Lower leg skin (tissue), 4 donors: ENCODE measurements around the gene FAM124A. TPM values are rescaled to one million over a fixed set of nuclear protein-coding genes. Genes with fewer than 3 reads are reported as not detected.

ENCODE experiments used
- DNase-seq, 2 donors: peaks; one replicate each; pipeline ENCODE4 v3.0.0-alpha.2; 2019; ENCODE audit warnings: low spot score in 2 of 2
- H3K4me3 ChIP-seq: fragments of 200-600 bp; sonication (generic); 2 replicates; pipeline ENCODE4 v1.5.1; 2017; ENCODE audit warnings: mild to moderate bottlenecking, low read depth; ENCODE audit not compliant: poor library complexity, severe bottlenecking
- POLR2A ChIP-seq, 2 donors: fragments of 450-650 bp; IDR thresholded peaks; one replicate each; pipeline ENCODE4 v1.6.1; 2016 to 2017; ENCODE audit warnings: antibody characterized with exemption in 2 of 2, mild to moderate bottlenecking in 1 of 2, moderate library complexity in 1 of 2
- WGBS, 2 donors: methylation state at CpG; one replicate each; pipeline ENCODE4 v1.1.5; 2018; 5-methylcytosine and 5-hydroxymethylcytosine counted together
- intact Hi-C: fragments of 100-400 bp; cut with DNase I; formaldehyde crosslinking; loops from one replicate; pipeline ENCODE4 v1.15.0; 2023; ENCODE audit warnings: low total_unique reads
- total RNA-seq, 4 donors: library from RNA; depleted of rRNA; stranded (reverse); fragments of >200 nt; gene quantifications; one replicate each; pipeline ENCODE4 v1.1.0, GENCODE V29; 2016
- TF ChIP-seq, protein P1 (sequence below), 3 donors: fragments of 450-650 bp; IDR thresholded peaks; one replicate each; pipeline ENCODE4 v1.5.1; 2016; ENCODE audit warnings: antibody characterized with exemption in 3 of 3, mild to moderate bottlenecking in 3 of 3, moderate library complexity in 2 of 3

Gene FAM124A
- total RNA-seq, 4 donors from 2014 or later: 0.30 to 5.0 (median 2.1) TPM

DNA sequence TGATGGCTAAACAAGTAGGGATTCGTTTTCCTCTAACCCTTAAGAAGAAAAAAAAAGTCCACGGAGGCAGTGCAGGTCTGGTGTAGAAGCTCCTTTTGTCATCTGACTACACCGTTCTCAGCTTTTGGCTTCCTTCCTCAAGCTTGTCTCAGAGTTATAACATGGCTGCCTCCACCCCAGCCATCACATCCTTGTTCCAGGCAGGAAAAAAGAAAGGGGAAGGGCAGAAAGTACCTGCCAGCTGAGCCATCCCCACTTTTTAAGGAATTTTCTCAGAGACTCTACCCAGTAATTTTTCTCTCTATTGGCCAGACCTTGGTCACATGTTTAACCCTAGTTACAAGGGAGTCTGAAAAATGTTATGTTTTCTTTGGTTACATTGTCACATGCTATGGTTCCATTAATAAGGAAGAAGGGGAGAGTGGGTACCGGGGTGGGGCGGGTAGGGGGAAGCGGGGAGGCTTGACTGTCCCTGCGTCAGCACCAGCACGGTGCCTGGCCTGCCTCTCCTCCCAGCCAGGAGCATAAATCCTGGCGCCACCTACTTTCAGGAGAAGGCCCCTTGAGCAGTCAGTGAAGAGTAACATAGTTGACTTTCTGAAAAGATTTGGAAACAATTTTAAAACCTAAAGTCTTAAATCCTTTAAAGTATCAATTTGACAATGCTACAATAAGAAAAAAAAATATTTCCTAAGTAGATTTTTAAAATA, 11.1 kb downstream of the FAM124A start:
- H3K4me3 ChIP-seq: no peak overlapping the region
- intact Hi-C loops: no loop called here
- TF ChIP-seq POLR2A (IDR thresholded peaks at IDR 0.05): no peak
- TF ChIP-seq, protein P1, sequence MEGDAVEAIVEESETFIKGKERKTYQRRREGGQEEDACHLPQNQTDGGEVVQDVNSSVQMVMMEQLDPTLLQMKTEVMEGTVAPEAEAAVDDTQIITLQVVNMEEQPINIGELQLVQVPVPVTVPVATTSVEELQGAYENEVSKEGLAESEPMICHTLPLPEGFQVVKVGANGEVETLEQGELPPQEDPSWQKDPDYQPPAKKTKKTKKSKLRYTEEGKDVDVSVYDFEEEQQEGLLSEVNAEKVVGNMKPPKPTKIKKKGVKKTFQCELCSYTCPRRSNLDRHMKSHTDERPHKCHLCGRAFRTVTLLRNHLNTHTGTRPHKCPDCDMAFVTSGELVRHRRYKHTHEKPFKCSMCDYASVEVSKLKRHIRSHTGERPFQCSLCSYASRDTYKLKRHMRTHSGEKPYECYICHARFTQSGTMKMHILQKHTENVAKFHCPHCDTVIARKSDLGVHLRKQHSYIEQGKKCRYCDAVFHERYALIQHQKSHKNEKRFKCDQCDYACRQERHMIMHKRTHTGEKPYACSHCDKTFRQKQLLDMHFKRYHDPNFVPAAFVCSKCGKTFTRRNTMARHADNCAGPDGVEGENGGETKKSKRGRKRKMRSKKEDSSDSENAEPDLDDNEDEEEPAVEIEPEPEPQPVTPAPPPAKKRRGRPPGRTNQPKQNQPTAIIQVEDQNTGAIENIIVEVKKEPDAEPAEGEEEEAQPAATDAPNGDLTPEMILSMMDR (IDR thresholded peaks at IDR 0.05): no peak
- 91 to 92% methylated on average over 9 of the region's 9 CpGs for WGBS, 2 donors
- DNase-seq: no peak

GRCh38 chr13:51234676-51235075, 12.5 kb downstream of the FAM124A start:
- TF ChIP-seq POLR2A (IDR thresholded peaks at IDR 0.05): no peak
- TF ChIP-seq, protein P1 (IDR thresholded peaks at IDR 0.05): no peak
- DNase-seq: no peak
- intact Hi-C loops: no loop called here
- no peak overlapping the region for H3K4me3 ChIP-seq
- 68 to 78% methylated on average over 10 of the region's 10 CpGs for WGBS, 2 donors

DNA sequence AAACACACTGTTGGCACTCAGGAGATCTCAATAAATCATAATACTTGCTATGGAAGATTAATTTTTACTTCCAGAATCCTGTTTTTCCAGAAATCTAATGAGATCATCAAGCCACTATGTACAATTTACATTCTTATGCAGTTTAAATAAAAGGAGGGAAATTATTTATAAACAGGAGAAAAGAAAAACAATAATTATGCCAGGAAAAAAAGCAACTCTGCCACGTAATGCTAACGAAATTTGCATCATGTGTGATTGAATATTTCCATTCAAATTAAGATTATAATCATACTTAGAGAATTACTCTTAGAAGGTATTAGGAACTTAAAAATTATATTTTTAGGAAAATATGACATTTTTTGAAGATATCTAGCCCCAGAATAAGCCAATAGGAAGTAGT, 13.0 kb downstream of the FAM124A start:
- no peak for DNase-seq
- intact Hi-C loops: no loop called here
- H3K4me3 ChIP-seq: no peak overlapping the region
- 51 to 62% methylated on average over 2 of the region's 2 CpGs for WGBS, 2 donors
- no peak for TF ChIP-seq POLR2A (IDR thresholded peaks at IDR 0.05)
- TF ChIP-seq, protein P1 (IDR thresholded peaks at IDR 0.05): no peak

GRCh38 chr13:51235756-51236490, 13.7 kb downstream of the FAM124A start:
- no peak for TF ChIP-seq POLR2A (IDR thresholded peaks at IDR 0.05)
- TF ChIP-seq, protein P1 (IDR thresholded peaks at IDR 0.05): no peak
- H3K4me3 ChIP-seq: no peak overlapping the region
- DNase-seq: no peak
- intact Hi-C loops: no loop called here
- WGBS, 2 donors: 72 to 74% methylated on average over 4 of the region's 4 CpGs

DNA sequence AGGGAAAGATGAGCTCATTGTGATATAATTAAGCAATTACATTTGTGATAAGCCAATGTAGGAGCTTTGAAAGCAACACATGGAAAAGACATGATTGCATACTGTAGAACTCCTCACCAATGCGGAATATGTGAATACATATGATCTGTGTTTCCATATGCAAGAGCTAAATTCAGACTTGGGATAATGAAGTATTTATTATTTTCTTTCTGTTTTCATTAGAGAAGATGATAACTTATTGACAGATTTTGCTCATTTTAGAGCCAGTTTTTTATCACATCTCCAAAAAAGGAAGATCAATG, 14.2 kb downstream of the FAM124A start:
- no peak for DNase-seq
- TF ChIP-seq POLR2A (IDR thresholded peaks at IDR 0.05): no peak
- TF ChIP-seq, protein P1 (IDR thresholded peaks at IDR 0.05): no peak
- WGBS, 2 donors: 96 to 98% methylated on average over 1 of the region's 1 CpG
- intact Hi-C loops: no loop called here
- H3K4me3 ChIP-seq: no peak overlapping the region
